Natural killer cell (primary cell): Measurements from ENCODE around the gene URB1. TPM values are rescaled to one million over a fixed set of nuclear protein-coding genes. Genes with fewer than 3 reads are reported as not detected.

Experiments used
- ATAC-seq, 3 donors: fragments of 150-1000 bp in 2 of 3; fragments of 200-7000 bp in 1 of 3; cut with Tn5 transposase; 1 replicate in 1 of 3; 2 replicates in 2 of 3; pipeline ENCODE4 v1.10.0; 2021; ENCODE audit warnings: mild to moderate bottlenecking in 2 of 3, moderate library complexity in 2 of 3
- DNase-seq, 2 donors: peaks; one replicate each; pipeline versions ENCODE4 v3.0.0 to v3.0.0-alpha.2; 2013 to 2021; ENCODE audit warnings: mixed read lengths in 1 of 2
- H3K27ac ChIP-seq: one replicate; pipeline ENCODE4 v1.5.1; 2013; ENCODE audit warnings: mild to moderate bottlenecking, low read length
- H3K27me3 ChIP-seq: one replicate; pipeline ENCODE4 v1.6.1; 2013; ENCODE audit warnings: low read length; ENCODE audit not compliant: control insufficient read depth, insufficient read depth
- H3K36me3 ChIP-seq: one replicate; pipeline ENCODE4 v1.6.1; 2013; ENCODE audit warnings: low read length; ENCODE audit not compliant: control insufficient read depth, insufficient read depth
- H3K4me1 ChIP-seq: one replicate; pipeline ENCODE4 v1.6.1; 2013; ENCODE audit warnings: low read length; ENCODE audit not compliant: control insufficient read depth, insufficient read depth
- H3K4me3 ChIP-seq: one replicate; pipeline ENCODE4 v1.5.1; 2013; ENCODE audit warnings: low read length
- H3K9me3 ChIP-seq: one replicate; pipeline ENCODE4 v1.6.1; 2013; ENCODE audit warnings: low read length; ENCODE audit not compliant: control insufficient read depth, insufficient read depth
- H3K27ac Mint-ChIP-seq, 2 donors: one replicate each; pipeline ENCODE4 v1.8.0; 2022; ENCODE audit warnings: mild to moderate bottlenecking in 2 of 2, mixed read lengths in 2 of 2, moderate library complexity in 1 of 2
- H3K27me3 Mint-ChIP-seq, 2 donors: one replicate each; pipeline ENCODE4 v1.8.0; 2022; ENCODE audit warnings: low read depth in 2 of 2, mixed read lengths in 2 of 2
- H3K36me3 Mint-ChIP-seq: one replicate; pipeline ENCODE4 v1.8.0; 2022; ENCODE audit warnings: mixed read lengths
- H3K4me1 Mint-ChIP-seq, 2 donors: one replicate each; pipeline ENCODE4 v1.8.0; 2022; ENCODE audit warnings: mixed read lengths in 2 of 2
- H3K4me3 Mint-ChIP-seq: one replicate; pipeline ENCODE4 v1.8.0; 2022; ENCODE audit warnings: mild to moderate bottlenecking, moderate library complexity, mixed read lengths
- H3K9me3 Mint-ChIP-seq, 2 donors: one replicate each; pipeline ENCODE4 v1.8.0; 2022; ENCODE audit warnings: mixed read lengths in 2 of 2
- CTCF ChIP-seq: fragments of 200-600 bp; IDR thresholded peaks from one replicate; pipeline ENCODE4 v1.8.0; 2022; ENCODE audit warnings: antibody characterized with exemption
- WGBS: methylation state at CpG from one replicate; pipeline ENCODE4 v1.1.7; 2013; ENCODE audit warnings: missing lambda C conversion rate; ENCODE audit not compliant: insufficient coverage; 5-methylcytosine and 5-hydroxymethylcytosine counted together
- intact Hi-C: fragments of 100-400 bp; cut with micrococcal nuclease; formaldehyde crosslinking; loops from one replicate; pipeline ENCODE4 v1.14.2; 2022
- total RNA-seq, 4 donors: library from RNA; stranded (reverse); fragments of 120-200 nt in 1 of 4; gene quantifications; one replicate each; pipeline versions ENCODE4 v1.2.3 to v1.2.4, GENCODE V29; 2013 to 2022

Gene URB1
- total RNA-seq, 3 donors from 2014 or later (not counting 1 experiment from before 2014, with no cell fraction given), result 6.1 to 7.8 (median 7.5) TPM

- 80% methylated on average over 7 of the region's 7 CpGs for WGBS
- TF ChIP-seq CTCF, result no peak
- no peaks in the 10 kb centered on the region for H3K27me3 ChIP-seq
- no peaks in the 10 kb centered on the region for H3K9me3 Mint-ChIP-seq
- H3K27ac Mint-ChIP-seq, result no peak overlapping the region
- no peak overlapping the region for H3K27ac ChIP-seq
- no peaks in the 10 kb centered on the region for H3K9me3 ChIP-seq
- H3K36me3 ChIP-seq, result peaks cover 56% of the 10 kb centered on the region
- no peaks in the 10 kb centered on the region for H3K27me3 Mint-ChIP-seq
- DNase-seq (no peak), ATAC-seq (no peak)
- H3K4me3 Mint-ChIP-seq, result no peak overlapping the region
- H3K36me3 Mint-ChIP-seq, result peaks cover 7% of the 10 kb centered on the region
- no peak overlapping the region for H3K4me3 ChIP-seq
- intact Hi-C loops, result no loop called here
- H3K4me1 ChIP-seq, result no peaks in the 10 kb centered on the region
- H3K4me1 Mint-ChIP-seq, result no peaks in the 10 kb centered on the region
Measured at GRCh38 chr21:32377991-32378390, 14.8 kb downstream of the URB1 start.

- WGBS, result 94% methylated on average over 8 of the region's 8 CpGs
- Mint-ChIP-seq H3K9me3 (no peaks in the 10 kb centered on the region), H3K4me3 (no peak overlapping the region), H3K4me1 (no peaks in the 10 kb centered on the region), H3K36me3 (peaks cover 7% of the 10 kb centered on the region), H3K27me3 (no peaks in the 10 kb centered on the region), H3K27ac (no peak overlapping the region)
- no peak for DNase-seq
- Histone ChIP-seq H3K4me3 (no peak overlapping the region), H3K9me3 (no peaks in the 10 kb centered on the region), H3K27ac (no peak overlapping the region), H3K36me3 (peaks cover 54% of the 10 kb centered on the region), H3K4me1 (no peaks in the 10 kb centered on the region), H3K27me3 (no peaks in the 10 kb centered on the region)
- intact Hi-C loops, result no loop called here
- peak in 1 of 3 donors; percentile 24 for ATAC-seq
- no peak for TF ChIP-seq CTCF
Measured at GRCh38 chr21:32377506-32377905, 15.3 kb downstream of the URB1 start.

GRCh38 chr21:32372755-32373154 lies 20.1 kb downstream of the URB1 start:
- 100% methylated on average over 1 of the region's 3 CpGs for WGBS
- Mint-ChIP-seq H3K27ac (no peak overlapping the region), H3K9me3 (no peaks in the 10 kb centered on the region), H3K27me3 (no peaks in the 10 kb centered on the region), H3K4me3 (no peak overlapping the region), H3K36me3 (peaks cover 9% of the 10 kb centered on the region), H3K4me1 (no peaks in the 10 kb centered on the region)
- no peaks in the 10 kb centered on the region for H3K9me3 ChIP-seq
- no peak for DNase-seq
- intact Hi-C loops, result no loop called here
- H3K27me3 ChIP-seq, result no peaks in the 10 kb centered on the region
- no peak for TF ChIP-seq CTCF
- H3K36me3 ChIP-seq, result peaks cover 53% of the 10 kb centered on the region
- H3K27ac ChIP-seq, result no peak overlapping the region
- H3K4me1 ChIP-seq, result no peaks in the 10 kb centered on the region
- ATAC-seq, result no peak
- H3K4me3 ChIP-seq, result no peak overlapping the region

- Histone ChIP-seq H3K27ac (no peak overlapping the region), H3K9me3 (no peaks in the 10 kb centered on the region), H3K4me3 (no peak overlapping the region), H3K4me1 (no peaks in the 10 kb centered on the region), H3K36me3 (peaks cover 55% of the 10 kb centered on the region), H3K27me3 (no peaks in the 10 kb centered on the region)
- WGBS, result 80% methylated on average over 6 of the region's 6 CpGs
- ATAC-seq, result no peak
- Mint-ChIP-seq H3K36me3 (peaks cover 9% of the 10 kb centered on the region), H3K4me1 (no peaks in the 10 kb centered on the region), H3K4me3 (no peak overlapping the region), H3K27me3 (no peaks in the 10 kb centered on the region), H3K9me3 (no peaks in the 10 kb centered on the region), H3K27ac (no peak overlapping the region)
- intact Hi-C loops, result no loop called here
- no peak for TF ChIP-seq CTCF
- no peak for DNase-seq
Measured at GRCh38 chr21:32371913-32372314, 20.9 kb downstream of the URB1 start.
